HG02571 (cell line): ENCODE results near the gene COL4A2.
"Not testable (repeated sequence)": the region's sequence is repeated elsewhere in the genome, so short reads cannot be mapped to it uniquely, and the experiment has no call there.

Experiments
- ATAC-seq: cut with Tn5 transposase; IDR thresholded peaks from one replicate; pipeline ENCODE4 v1.9.1; 2021; ENCODE audit warnings: mild to moderate bottlenecking, moderate library complexity; ENCODE audit not compliant: unreplicated experiment

The COL4A2 gene

DNA sequence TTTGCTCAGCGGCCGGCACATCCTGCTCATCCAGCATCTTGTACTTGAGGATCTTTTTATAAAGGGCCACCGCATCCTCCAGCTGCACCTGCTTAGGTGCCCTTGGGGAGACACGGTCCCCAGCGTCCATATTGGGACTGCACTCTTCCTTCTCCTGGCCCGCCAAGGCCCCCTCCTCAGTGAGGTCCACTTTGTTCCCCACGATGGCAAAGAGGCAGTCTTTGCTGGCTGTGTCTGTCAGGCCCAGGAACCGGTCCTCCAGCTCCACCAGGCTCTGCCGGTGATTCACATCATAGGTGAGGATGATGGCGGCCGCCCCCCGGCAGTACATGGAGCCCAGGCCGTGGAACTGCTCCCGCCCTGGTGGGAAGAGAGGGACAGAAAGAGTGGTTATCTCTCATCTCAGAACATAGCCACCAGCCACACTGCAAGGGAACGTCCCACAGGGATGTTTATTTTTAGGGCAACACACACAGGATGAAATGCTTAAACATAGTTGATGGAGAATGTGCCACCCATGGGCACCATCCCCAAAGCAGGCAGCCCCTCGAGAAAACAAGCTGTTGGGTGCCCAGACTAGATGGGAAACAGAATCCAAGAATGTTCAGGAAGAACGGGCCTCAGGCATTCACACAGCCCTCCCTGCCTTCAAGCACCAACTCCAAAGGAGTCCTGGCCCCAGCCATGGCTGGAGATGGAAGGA is 216.9 kb downstream of the COL4A2 start:
- no peak for ATAC-seq

- ATAC-seq = no peak
Observed at GRCh38 chr13:110524541-110525257, 217.6 kb downstream of the COL4A2 start.

- peak; percentile 79 for ATAC-seq
Observed at GRCh38 chr13:110525328-110526319, 218.5 kb downstream of the COL4A2 start.

DNA sequence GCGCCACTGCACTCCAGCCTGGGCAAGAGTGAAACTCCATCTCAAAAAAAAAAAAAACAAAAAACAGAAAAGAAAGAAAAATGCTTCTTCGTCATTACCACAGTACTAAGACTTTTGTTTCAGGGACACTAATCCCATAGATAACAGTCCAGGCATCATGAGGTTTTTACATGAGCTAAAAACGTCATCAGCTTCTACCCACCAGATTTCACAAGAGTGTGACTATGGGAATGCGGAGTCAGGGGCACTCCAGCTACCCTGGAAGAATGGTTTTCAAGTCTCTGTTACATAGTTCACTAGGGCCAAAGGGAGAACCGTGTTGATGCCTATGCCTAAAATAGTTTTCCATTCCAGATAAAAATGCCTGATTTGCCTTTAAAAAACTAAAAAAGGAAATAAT is 221.3 kb downstream of the COL4A2 start:
- no peak for ATAC-seq

DNA sequence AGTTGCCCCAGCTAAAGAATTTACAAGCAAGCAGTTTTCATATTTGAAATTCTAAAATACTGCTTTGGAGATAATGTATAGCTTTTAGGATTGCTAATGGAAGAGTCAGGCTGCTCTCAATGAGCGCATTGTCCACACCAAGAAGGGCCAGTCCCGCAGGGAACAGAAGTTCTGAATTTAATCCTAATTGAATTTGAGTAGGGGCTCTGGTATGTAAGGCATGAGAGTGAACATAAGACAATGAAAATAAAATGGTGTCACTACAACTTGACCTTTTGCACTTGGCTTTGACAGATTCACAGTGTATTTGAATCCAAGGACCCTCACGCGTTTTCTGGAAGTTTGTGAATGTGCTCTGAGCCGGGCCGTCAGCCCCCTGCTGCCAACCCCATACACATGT is 221.8 kb downstream of the COL4A2 start:
- ATAC-seq = no peak

GRCh38 chr13:110529522-110530311 is 222.6 kb downstream of the COL4A2 start:
- ATAC-seq = no peak

DNA sequence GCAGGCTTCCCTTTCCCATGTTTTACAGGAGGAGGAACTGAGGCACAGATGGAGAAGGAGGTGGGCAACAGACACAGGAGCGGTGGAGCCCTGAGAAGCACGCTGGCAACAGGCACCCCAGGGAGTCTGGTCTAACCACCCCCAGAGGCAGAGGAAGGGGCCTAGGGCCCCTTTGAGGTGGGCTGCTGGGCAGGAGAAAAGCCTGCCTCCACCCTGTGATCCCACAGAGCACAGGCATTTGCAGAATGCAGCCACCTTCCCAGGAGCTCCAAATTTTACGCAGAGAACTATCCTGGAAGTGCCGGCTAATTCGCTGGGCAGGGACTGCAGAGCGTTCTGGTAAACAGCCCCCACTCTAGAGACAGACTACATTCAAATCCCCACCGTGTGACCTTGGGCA is 224.0 kb downstream of the COL4A2 start:
- no peak for ATAC-seq

GRCh38 chr13:110531671-110532083 is 224.6 kb downstream of the COL4A2 start:
- no peak for ATAC-seq

- ATAC-seq = not testable (repeated sequence)
Observed at GRCh38 chr13:110532258-110532657, 225.2 kb downstream of the COL4A2 start.

DNA sequence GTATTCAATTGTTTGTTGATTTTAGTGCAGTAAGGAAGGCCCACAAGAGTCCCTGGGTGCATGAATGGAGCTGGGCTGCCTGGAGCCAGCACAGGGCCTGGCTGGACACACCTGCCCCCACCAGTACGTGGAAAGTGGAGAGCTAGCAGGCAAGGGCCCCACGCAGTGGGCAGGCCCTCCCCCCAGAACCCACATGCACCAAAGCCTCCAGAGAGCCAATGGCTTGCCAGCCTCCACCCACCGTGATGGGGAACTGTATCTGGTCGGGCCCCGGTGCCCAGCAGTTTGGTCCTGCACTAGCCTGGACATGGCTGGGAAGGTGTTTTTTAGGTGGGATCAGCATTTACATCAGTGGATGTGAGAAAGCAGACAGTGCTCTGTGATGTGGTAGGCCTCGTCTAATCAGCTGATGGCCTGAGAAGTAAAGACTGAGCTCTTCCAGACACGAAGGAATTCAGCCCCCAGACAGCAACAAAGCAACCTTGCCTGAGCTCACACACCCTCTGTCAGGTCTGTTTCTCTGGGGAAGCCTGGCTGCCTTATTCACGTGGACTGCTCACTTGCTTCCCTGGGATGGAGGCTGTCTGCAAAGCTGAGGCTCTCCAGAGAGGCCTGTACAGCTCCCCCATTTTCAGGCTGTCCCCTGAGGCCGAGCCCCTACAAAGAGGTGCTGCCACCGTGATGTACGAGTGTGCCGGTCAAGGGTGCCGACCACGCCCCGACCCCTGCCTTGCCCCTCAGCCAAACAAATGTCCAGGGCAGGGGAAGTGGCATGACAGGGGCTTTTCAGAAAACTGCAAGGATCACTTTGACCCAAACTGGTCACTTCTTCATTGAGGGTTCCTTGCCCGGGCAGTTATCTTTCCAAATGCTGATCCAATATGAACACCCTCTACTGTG is 226.9 kb downstream of the COL4A2 start:
- ATAC-seq = no peak

- ATAC-seq = no peak
Observed at GRCh38 chr13:110535526-110535925, 228.4 kb downstream of the COL4A2 start.

GRCh38 chr13:110536006-110536693 is 229.1 kb downstream of the COL4A2 start:
- ATAC-seq = no peak

GRCh38 chr13:110538632-110539031 is 231.5 kb downstream of the COL4A2 start:
- ATAC-seq = no peak

GRCh38 chr13:110539894-110540293 is 232.8 kb downstream of the COL4A2 start:
- no peak for ATAC-seq

DNA sequence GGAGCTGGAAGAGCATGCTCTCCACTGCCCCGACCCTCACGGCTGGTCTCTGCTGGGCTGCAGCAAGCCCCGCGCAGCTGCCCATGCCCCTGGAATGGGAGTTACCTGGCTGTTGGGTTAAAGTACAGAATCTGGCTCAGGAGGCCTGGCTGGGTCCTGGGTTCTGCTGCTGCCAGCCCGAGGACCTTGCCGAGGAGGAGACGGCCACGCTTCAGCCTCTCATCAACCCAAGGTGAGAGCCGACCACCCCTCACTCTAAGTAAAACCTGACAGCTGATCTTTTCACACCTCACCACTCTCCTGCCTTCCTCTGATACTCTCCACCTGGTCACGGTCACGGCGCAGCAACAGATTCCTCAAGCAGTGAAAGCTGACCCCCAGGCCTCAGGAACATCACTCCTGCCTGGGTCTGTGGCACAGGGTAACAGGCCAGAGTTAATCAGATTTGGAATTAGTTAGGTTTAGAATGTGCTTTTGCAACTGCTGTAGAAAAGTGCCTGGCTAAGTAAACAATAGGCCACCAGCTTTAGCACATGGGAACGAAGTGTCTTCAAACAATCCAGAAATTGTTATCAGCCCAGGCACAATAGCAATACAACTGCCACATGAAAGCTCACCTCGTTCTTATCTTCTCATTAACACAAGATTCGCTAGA is 233.9 kb downstream of the COL4A2 start:
- no peak for ATAC-seq

- ATAC-seq = no peak
Observed at GRCh38 chr13:110541526-110541920, 234.4 kb downstream of the COL4A2 start.

GRCh38 chr13:110542169-110542796 is 235.2 kb downstream of the COL4A2 start:
- no peak for ATAC-seq

DNA sequence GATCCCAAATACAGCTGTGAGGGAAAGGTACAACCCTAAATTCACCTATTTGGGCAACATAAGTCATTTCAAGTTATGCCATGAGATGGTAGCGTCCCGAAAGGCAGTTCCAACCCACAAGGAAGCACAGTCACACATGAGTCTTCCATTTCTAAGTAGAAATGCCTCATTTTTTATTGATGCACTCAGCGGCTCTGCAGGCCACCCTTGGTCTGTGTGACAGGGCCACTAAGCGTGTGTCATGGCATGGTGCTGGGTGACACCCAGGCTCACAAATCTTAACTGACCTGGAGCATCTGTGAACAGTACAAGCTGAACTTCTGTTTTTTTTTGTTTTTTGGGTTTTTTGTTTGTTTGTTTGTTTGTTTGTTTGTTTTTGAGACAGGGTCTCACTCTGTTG is 239.3 kb downstream of the COL4A2 start:
- no peak for ATAC-seq
